ENCODE data around the gene MACROH2A2.

DNA sequence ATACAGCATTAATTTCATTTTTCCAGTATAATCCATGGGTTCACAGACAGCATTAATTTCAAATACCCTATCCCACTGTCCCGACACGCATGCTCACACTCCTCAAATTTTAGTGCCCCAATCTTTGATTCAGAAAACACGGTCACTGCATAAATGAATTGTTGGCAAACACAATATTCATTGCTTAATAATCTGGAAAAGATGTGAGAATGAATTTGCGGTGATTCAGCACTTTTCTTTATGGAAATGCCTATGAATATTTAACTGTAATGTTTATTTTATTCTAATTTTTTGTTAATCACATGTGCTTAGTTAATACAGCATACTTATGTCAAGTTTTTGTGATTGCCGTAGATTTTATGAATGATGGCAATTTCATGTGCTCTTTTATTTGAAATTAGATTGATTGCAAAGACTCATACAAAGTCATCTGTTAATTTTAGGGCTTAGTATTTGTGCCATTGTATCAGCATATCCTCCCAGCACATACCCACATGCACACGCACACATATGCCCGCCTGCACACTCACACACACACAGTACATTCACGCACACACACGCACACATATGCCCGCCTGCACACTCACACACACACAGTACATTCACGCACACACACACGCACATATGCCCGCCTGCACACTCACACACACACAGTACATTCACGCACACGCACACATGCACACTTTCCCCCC lies 35.1 kb downstream of the MACROH2A2 start:
- no peak for TF ChIP-seq POLR2A (IDR thresholded peaks at IDR 0.05; ENCODE audit: low read depth, low read length)
- TF ChIP-seq POLR2AphosphoS5 (IDR thresholded peaks at IDR 0.05; ENCODE audit: low read depth, low read length) = no peak
- no peak for TF ChIP-seq TAF1 (IDR thresholded peaks at IDR 0.05; ENCODE audit: borderline replicate concordance, low read depth, low read length)
